ENCODE data around the gene GJB2.

DNA sequence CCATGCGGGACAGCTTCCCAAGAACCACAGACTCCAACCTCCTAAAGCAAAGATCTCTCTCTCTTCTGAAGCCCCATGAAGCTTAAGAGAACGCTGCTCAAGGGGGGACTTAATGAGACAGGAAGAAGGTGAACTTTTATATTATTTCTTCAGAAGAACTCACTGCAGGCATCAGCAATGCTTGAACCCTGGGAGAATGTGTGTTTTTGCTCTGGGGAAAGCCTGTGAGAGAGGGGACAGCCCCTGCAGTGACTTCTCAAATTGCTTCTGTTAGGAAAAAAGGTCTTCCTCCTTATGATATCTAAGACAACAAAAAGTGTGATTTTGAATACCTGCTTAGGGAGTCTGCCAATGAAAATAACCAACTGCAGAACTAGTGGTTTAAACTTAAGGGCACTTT, 54.9 kb downstream of the GJB2 start:
- TF ChIP-seq CTCF (conservative IDR thresholded peaks at IDR 0.05; ENCODE audit: low read depth, low read length) (no peak), MXI1 (IDR thresholded peaks at IDR 0.05; ENCODE audit: borderline replicate concordance, low read depth, low read length) (no peak), POLR2A (IDR thresholded peaks at IDR 0.05; ENCODE audit: low read depth, low read length) (no peak), RAD21 (IDR thresholded peaks at IDR 0.05; ENCODE audit: low read length) (no peak), FOS (IDR thresholded peaks at IDR 0.05; ENCODE audit: low read depth, low read length) (no peak), SMC3 (IDR thresholded peaks at IDR 0.05; ENCODE audit: low read depth, low read length) (no peak), RFX5 (IDR thresholded peaks at IDR 0.05; ENCODE audit: low read depth, low read length) (no peak), CEBPB (IDR thresholded peaks at IDR 0.05; ENCODE audit: low read depth, low read length) (no peak), BHLHE40 (IDR thresholded peaks at IDR 0.05; ENCODE audit: low read depth, low read length) (no peak)
- TF ChIP-seq, protein P1, sequence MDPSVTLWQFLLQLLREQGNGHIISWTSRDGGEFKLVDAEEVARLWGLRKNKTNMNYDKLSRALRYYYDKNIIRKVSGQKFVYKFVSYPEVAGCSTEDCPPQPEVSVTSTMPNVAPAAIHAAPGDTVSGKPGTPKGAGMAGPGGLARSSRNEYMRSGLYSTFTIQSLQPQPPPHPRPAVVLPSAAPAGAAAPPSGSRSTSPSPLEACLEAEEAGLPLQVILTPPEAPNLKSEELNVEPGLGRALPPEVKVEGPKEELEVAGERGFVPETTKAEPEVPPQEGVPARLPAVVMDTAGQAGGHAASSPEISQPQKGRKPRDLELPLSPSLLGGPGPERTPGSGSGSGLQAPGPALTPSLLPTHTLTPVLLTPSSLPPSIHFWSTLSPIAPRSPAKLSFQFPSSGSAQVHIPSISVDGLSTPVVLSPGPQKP (IDR thresholded peaks at IDR 0.05; ENCODE audit: borderline replicate concordance, low read depth, low read length), result no peak
- TF ChIP-seq, protein P2, sequence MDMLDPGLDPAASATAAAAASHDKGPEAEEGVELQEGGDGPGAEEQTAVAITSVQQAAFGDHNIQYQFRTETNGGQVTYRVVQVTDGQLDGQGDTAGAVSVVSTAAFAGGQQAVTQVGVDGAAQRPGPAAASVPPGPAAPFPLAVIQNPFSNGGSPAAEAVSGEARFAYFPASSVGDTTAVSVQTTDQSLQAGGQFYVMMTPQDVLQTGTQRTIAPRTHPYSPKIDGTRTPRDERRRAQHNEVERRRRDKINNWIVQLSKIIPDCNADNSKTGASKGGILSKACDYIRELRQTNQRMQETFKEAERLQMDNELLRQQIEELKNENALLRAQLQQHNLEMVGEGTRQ (IDR thresholded peaks at IDR 0.05; ENCODE audit: low read depth, low read length), result no peak
